Activated naive CD8-positive, alpha-beta T cell treated with anti-CD3 and anti-CD28 coated beads, Interleukin-2, amount 10 ng/mL, durations not matched to agents 7 days and 5 days (primary cell): ENCODE results near the gene UGT1A4. TPM values are rescaled to one million over a fixed set of nuclear protein-coding genes. Genes with fewer than 3 reads are reported as not detected.

Experiments
- ATAC-seq: fragments of 150-1000 bp; cut with Tn5 transposase; one replicate; pipeline ENCODE4 v1.10.0; 2021; ENCODE audit warnings: low read depth, moderate library complexity
- POLR2A ChIA-PET: fragments of 350-600 bp; sonication (Branson Sonifier 250); formaldehyde crosslinking; loops from one replicate; lab custom pipeline; 2021; ENCODE audit warnings: antibody characterized with exemption; lab: Charles Lee
- DNase-seq: peaks from one replicate; pipeline ENCODE4 v3.0.0; 2021
- H3K27ac Mint-ChIP-seq: one replicate; pipeline ENCODE4 v1.8.0; 2022; ENCODE audit warnings: mild to moderate bottlenecking, mixed read lengths
- H3K27me3 Mint-ChIP-seq: one replicate; pipeline ENCODE4 v1.8.0; 2022; ENCODE audit warnings: mild to moderate bottlenecking, moderate library complexity, mixed read lengths
- H3K36me3 Mint-ChIP-seq: one replicate; pipeline ENCODE4 v1.8.0; 2021; ENCODE audit warnings: mild to moderate bottlenecking, mixed read lengths
- H3K4me1 Mint-ChIP-seq: one replicate; pipeline ENCODE4 v1.8.0; 2021; ENCODE audit warnings: mixed read lengths
- H3K4me3 Mint-ChIP-seq: one replicate; pipeline ENCODE4 v1.8.0; 2022; ENCODE audit warnings: mild to moderate bottlenecking, moderate library complexity, mixed read lengths
- H3K9me3 Mint-ChIP-seq: one replicate; pipeline ENCODE4 v1.8.0; 2021; ENCODE audit warnings: mixed read lengths
- total RNA-seq, 2 experiments: library from RNA; stranded (reverse); gene quantifications; one replicate each; pipeline ENCODE4 v1.2.3, GENCODE V29; 2021

UGT1A4 gene
- total RNA-seq, 2 experiments from 2014 or later: not detected

GRCh38 chr2:233768076-233768475 is 49.5 kb downstream of the UGT1A4 start:
- H3K4me1 Mint-ChIP-seq: no peaks in the 10 kb centered on the region
- H3K9me3 Mint-ChIP-seq: no peaks in the 10 kb centered on the region
- ATAC-seq: no peak

GRCh38 chr2:233769260-233769659 is 50.7 kb downstream of the UGT1A4 start:
- Mint-ChIP-seq H3K27me3 (peaks cover 8% of the 10 kb centered on the region), H3K27ac (no peak overlapping the region), H3K9me3 (no peaks in the 10 kb centered on the region), H3K36me3 (no peaks in the 10 kb centered on the region), H3K4me3 (no peak overlapping the region), H3K4me1 (no peaks in the 10 kb centered on the region)
- POLR2A ChIA-PET: no interaction called here
- DNase-seq (no peak), ATAC-seq (no peak)

More at GRCh38 chr2:233768076-233768475, 49.5 kb downstream of the UGT1A4 start:
- no peak for DNase-seq
- POLR2A ChIA-PET: no interaction called here
- peaks cover 14% of the 10 kb centered on the region for H3K27me3 Mint-ChIP-seq
- H3K27ac Mint-ChIP-seq: no peak overlapping the region
- H3K36me3 Mint-ChIP-seq: no peaks in the 10 kb centered on the region
- no peak overlapping the region for H3K4me3 Mint-ChIP-seq

DNA sequence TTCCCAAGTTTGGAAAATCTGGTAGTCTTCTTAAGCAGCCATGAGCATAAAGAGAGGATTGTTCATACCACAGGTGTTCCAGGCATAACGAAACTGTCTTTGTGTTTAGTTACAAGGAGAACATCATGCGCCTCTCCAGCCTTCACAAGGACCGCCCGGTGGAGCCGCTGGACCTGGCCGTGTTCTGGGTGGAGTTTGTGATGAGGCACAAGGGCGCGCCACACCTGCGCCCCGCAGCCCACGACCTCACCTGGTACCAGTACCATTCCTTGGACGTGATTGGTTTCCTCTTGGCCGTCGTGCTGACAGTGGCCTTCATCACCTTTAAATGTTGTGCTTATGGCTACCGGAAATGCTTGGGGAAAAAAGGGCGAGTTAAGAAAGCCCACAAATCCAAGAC is 53.6 kb downstream of the UGT1A4 start:
- Mint-ChIP-seq H3K4me1 (no peaks in the 10 kb centered on the region), H3K36me3 (no peaks in the 10 kb centered on the region), H3K27ac (no peak overlapping the region), H3K4me3 (no peak overlapping the region), H3K9me3 (no peaks in the 10 kb centered on the region), H3K27me3 (peaks cover 5% of the 10 kb centered on the region)
- POLR2A ChIA-PET: no interaction called here
- DNase-seq (no peak), ATAC-seq (no peak)

DNA sequence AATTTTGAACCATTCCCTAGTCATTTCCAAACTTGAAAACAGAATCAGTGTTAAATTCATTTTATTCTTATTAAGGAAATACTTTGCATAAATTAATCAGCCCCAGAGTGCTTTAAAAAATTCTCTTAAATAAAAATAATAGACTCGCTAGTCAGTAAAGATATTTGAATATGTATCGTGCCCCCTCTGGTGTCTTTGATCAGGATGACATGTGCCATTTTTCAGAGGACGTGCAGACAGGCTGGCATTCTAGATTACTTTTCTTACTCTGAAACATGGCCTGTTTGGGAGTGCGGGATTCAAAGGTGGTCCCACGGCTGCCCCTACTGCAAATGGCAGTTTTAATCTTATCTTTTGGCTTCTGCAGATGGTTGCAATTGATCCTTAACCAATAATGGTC is 54.0 kb downstream of the UGT1A4 start:
- no peak for DNase-seq
- no peaks in the 10 kb centered on the region for H3K9me3 Mint-ChIP-seq

GRCh38 chr2:233773854-233774253 is 55.3 kb downstream of the UGT1A4 start:
- H3K36me3 Mint-ChIP-seq: no peaks in the 10 kb centered on the region
- POLR2A ChIA-PET: no interaction called here
- H3K4me3 Mint-ChIP-seq: no peak overlapping the region
- H3K27ac Mint-ChIP-seq: no peak overlapping the region
- no peaks in the 10 kb centered on the region for H3K9me3 Mint-ChIP-seq
- ATAC-seq (no peak), DNase-seq (no peak)
- H3K4me1 Mint-ChIP-seq: no peaks in the 10 kb centered on the region
- no peaks in the 10 kb centered on the region for H3K27me3 Mint-ChIP-seq

More for the DNA sequence above, 54.0 kb downstream of the UGT1A4 start:
- POLR2A ChIA-PET: no interaction called here
- H3K4me1 Mint-ChIP-seq: no peaks in the 10 kb centered on the region
- no peaks in the 10 kb centered on the region for H3K36me3 Mint-ChIP-seq
- H3K4me3 Mint-ChIP-seq: no peak overlapping the region
- H3K27ac Mint-ChIP-seq: no peak overlapping the region
- H3K27me3 Mint-ChIP-seq: peaks cover 3% of the 10 kb centered on the region
- ATAC-seq: no peak

GRCh38 chr2:233775414-233775813 is 56.9 kb downstream of the UGT1A4 start:
- H3K4me1 Mint-ChIP-seq: no peaks in the 10 kb centered on the region
- H3K9me3 Mint-ChIP-seq: no peaks in the 10 kb centered on the region
- ATAC-seq (no peak), DNase-seq (no peak)
- H3K4me3 Mint-ChIP-seq: no peak overlapping the region
- no peaks in the 10 kb centered on the region for H3K27me3 Mint-ChIP-seq
- no peak overlapping the region for H3K27ac Mint-ChIP-seq
- H3K36me3 Mint-ChIP-seq: no peaks in the 10 kb centered on the region
- POLR2A ChIA-PET: interaction anchor here (0.7 kb wide), 1 partner anchor 192 kb away, joined by 4 read pairs; no protein-coding TSS in a partner anchor

DNA sequence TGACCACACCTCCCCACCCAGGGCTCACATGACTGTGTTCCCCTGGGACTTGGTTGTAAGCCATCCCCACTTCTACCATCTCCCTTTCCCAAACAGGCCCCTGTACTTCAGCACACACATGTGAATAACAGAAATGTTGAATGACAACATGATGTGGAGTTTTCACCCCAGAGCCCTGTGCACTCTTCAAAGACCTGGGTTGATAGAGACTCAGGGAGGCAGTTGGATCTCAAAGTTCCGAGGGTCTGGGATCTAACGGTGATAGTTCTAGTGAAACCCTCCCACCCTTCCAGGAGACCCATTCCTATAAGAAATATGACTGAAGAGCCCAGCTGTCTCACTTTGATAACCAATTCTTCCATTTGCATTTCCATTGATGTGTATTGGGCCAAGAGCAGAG is 59.5 kb downstream of the UGT1A4 start, which contains the start of gene MROH2A:
Gene MROH2A (plus strand): TSS at position 301 of the 400 bp plus-strand sequence. CDS start 1,029 bp downstream, outside the sequence.
- no peak within 1 kb of the TSS for H3K4me3 Mint-ChIP-seq
- peaks cover 7% of the 10 kb centered on the region for H3K27me3 Mint-ChIP-seq
- ATAC-seq (no peak), DNase-seq (no peak)
- H3K27ac Mint-ChIP-seq: no peak within 1 kb of the TSS
- H3K4me1 Mint-ChIP-seq: no peaks in the 10 kb centered on the region
- H3K36me3 Mint-ChIP-seq: no peaks in the 10 kb centered on the region
- POLR2A ChIA-PET: no interaction called here
- H3K9me3 Mint-ChIP-seq: no peaks in the 10 kb centered on the region

GRCh38 chr2:233779722-233780121 is 61.2 kb downstream of the UGT1A4 start:
- no peaks in the 10 kb centered on the region for H3K36me3 Mint-ChIP-seq
- no peak overlapping the region for H3K27ac Mint-ChIP-seq
- ATAC-seq: no peak
- H3K9me3 Mint-ChIP-seq: no peaks in the 10 kb centered on the region
- H3K4me1 Mint-ChIP-seq: no peaks in the 10 kb centered on the region
- no peak overlapping the region for H3K4me3 Mint-ChIP-seq
- DNase-seq: no peak
- POLR2A ChIA-PET: no interaction called here
- H3K27me3 Mint-ChIP-seq: peaks cover 11% of the 10 kb centered on the region

DNA sequence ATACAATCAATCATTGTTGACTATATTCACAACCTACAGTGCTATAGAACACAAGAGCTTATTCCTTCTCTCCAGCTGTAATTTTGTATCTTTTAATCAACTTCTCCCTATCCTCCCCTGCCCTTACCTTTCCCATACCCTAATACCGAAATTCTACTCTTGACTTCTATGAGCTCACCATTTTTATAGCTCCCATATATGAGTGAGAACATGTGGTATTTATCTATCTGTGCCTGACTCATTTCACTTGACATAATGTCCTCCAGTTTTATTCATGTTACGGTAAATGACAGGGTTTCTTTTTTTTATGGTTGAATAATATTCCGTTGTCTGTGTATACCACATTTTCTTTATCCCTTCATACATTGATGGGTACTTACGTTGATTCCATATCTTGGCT is 62.2 kb downstream of the UGT1A4 start:
- Mint-ChIP-seq H3K4me1 (no peaks in the 10 kb centered on the region), H3K36me3 (no peaks in the 10 kb centered on the region), H3K4me3 (no peak overlapping the region), H3K9me3 (no peaks in the 10 kb centered on the region), H3K27ac (no peak overlapping the region), H3K27me3 (peaks cover 11% of the 10 kb centered on the region)
- DNase-seq (no peak), ATAC-seq (no peak)
- POLR2A ChIA-PET: no interaction called here

- no peak for ATAC-seq
- H3K36me3 Mint-ChIP-seq: no peaks in the 10 kb centered on the region
- POLR2A ChIA-PET: no interaction called here
These were observed 71.0 kb downstream of the UGT1A4 start for GRCh38 chr2:233789554-233789953.

GRCh38 chr2:233791151-233791882 is 72.8 kb downstream of the UGT1A4 start:
- H3K27ac Mint-ChIP-seq: no peak overlapping the region
- H3K36me3 Mint-ChIP-seq: no peaks in the 10 kb centered on the region
- DNase-seq (no peak), ATAC-seq (no peak)
- H3K4me1 Mint-ChIP-seq: no peaks in the 10 kb centered on the region
- H3K9me3 Mint-ChIP-seq: peaks cover 2% of the 10 kb centered on the region
- peaks cover under 1% of the 10 kb centered on the region for H3K27me3 Mint-ChIP-seq
- POLR2A ChIA-PET: no interaction called here
- no peak overlapping the region for H3K4me3 Mint-ChIP-seq

More at GRCh38 chr2:233789554-233789953, 71.0 kb downstream of the UGT1A4 start:
- peaks cover 4% of the 10 kb centered on the region for H3K9me3 Mint-ChIP-seq
- no peaks in the 10 kb centered on the region for H3K4me1 Mint-ChIP-seq
- H3K27me3 Mint-ChIP-seq: peaks cover 4% of the 10 kb centered on the region
- no peak overlapping the region for H3K4me3 Mint-ChIP-seq
- DNase-seq: no peak
- H3K27ac Mint-ChIP-seq: no peak overlapping the region

DNA sequence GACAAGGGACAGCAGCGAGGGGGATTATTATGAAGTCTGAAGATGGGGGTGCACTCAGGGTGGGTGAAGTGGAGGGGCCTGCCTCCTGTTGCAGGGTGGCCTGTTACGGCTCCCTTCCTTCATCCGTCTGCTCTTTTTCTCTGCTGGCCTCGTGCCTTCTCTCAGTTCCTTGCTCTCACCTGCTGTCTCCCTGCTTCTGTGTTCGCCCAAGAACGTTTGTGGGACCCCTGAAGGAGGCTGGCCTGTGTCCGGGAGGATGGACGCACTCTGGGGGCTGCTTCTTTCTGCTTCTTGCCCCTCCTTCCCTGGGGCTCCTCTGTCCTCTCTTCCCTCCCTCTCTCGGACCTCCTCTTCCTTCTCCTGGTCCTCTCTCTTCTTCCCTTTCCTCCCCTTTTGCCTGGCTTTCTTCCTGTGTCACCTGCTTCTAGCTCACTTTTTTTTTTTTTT is 73.4 kb downstream of the UGT1A4 start:
- DNase-seq: no peak
- Mint-ChIP-seq H3K4me1 (no peaks in the 10 kb centered on the region), H3K9me3 (no peaks in the 10 kb centered on the region), H3K27me3 (no peaks in the 10 kb centered on the region), H3K27ac (no peak overlapping the region), H3K36me3 (no peaks in the 10 kb centered on the region), H3K4me3 (no peak overlapping the region)
- POLR2A ChIA-PET: no interaction called here
- ATAC-seq: no peak

DNA sequence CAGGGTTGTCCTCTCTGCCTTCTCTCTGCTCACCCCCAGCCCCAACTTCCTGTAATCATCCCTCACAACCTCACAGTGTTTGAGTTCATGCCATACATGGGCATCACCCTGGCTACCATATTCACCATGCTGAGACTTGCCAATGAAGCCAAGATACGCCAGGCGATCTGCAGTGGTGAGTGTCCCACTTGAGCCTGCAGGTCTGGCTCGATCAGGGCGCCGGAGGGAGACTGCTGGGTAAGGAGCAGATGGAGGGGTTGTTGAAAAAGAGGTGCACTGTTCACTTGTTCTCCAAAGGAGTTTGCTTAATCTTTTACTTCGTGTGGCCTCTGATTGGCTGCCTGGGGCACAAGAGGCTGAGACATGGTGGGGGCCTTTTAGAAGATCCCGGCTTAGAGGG is 74.2 kb downstream of the UGT1A4 start:
- no peak overlapping the region for H3K4me3 Mint-ChIP-seq
- H3K4me1 Mint-ChIP-seq: no peaks in the 10 kb centered on the region
- H3K36me3 Mint-ChIP-seq: no peaks in the 10 kb centered on the region
- POLR2A ChIA-PET: no interaction called here
- no peaks in the 10 kb centered on the region for H3K9me3 Mint-ChIP-seq
- ATAC-seq (no peak), DNase-seq (no peak)
- H3K27ac Mint-ChIP-seq: no peak overlapping the region
- peaks cover 2% of the 10 kb centered on the region for H3K27me3 Mint-ChIP-seq

DNA sequence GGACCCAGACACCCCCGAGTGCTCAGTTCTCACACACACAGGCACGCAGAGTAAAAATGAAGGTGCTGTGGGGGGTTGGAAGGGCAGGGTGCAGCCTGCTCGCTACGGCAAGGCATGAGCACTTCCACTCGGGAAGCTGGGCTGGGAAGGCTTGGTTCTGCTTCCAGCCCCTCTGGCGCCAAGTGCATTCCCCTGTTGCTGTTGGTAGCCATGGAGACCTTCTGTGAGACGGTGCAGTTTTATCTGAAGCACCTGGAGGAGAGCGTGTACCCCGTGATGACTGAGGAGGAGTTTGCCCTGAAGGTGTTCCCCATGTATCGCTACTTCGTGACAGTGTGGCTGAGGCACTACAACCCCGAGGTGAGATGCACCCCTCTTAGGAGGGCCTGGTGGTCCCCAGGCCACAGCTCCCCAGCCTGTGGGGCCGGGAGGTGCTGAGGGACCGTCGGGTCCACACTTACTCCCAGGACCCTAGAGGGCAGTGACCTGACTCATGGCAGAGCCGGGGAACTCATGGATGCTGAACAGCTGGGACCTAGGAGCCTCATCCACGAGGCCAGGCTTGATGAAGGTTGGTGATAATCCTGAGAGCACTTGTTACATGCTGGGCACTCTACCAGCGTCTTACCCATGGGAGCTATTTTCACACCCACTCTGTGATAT is 75.1 kb downstream of the UGT1A4 start:
- Mint-ChIP-seq H3K9me3 (no peaks in the 10 kb centered on the region), H3K4me1 (no peaks in the 10 kb centered on the region), H3K27me3 (peaks cover 7% of the 10 kb centered on the region), H3K27ac (no peak overlapping the region), H3K36me3 (no peaks in the 10 kb centered on the region), H3K4me3 (no peak overlapping the region)
- ATAC-seq: no peak
- POLR2A ChIA-PET: no interaction called here
- no peak for DNase-seq
